KMS-11 (cell line): ENCODE results near the gene SPIB.

Experiments
- H2AFZ ChIP-seq: fragments of 200-600 bp; sonication (generic); 2 replicates; pipeline ENCODE4 v1.6.1; 2016; ENCODE audit warnings: antibody characterized with exemption, mixed run types, low read depth
- H3K27ac ChIP-seq: fragments of 200-600 bp; sonication (generic); 2 replicates; pipeline ENCODE4 v1.6.1; 2016; ENCODE audit warnings: mild to moderate bottlenecking, mixed run types
- H3K27me3 ChIP-seq: fragments of 200-600 bp; sonication (generic); 2 replicates; pipeline ENCODE4 v1.6.1; 2017; ENCODE audit warnings: mild to moderate bottlenecking, low read depth, mixed run types, moderate library complexity; ENCODE audit not compliant: insufficient read depth
- H3K36me3 ChIP-seq: fragments of 200-600 bp; sonication (generic); 2 replicates; pipeline ENCODE4 v1.6.1; 2017; ENCODE audit warnings: mild to moderate bottlenecking, mixed run types; ENCODE audit not compliant: insufficient read depth
- H3K4me1 ChIP-seq: fragments of 200-600 bp; sonication (generic); 2 replicates; pipeline ENCODE4 v1.6.1; 2016; ENCODE audit warnings: mild to moderate bottlenecking, low read depth, mixed run types; ENCODE audit not compliant: poor library complexity, severe bottlenecking
- H3K4me2 ChIP-seq: fragments of 200-600 bp; sonication (generic); 2 replicates; pipeline ENCODE4 v1.7.0; 2016; ENCODE audit warnings: mild to moderate bottlenecking, mixed run types
- H3K4me3 ChIP-seq: fragments of 200-600 bp; sonication (generic); IDR thresholded peaks from 2 replicates; pipeline ENCODE4 v1.6.1; 2017; ENCODE audit warnings: low read depth, low read length, mixed read lengths; ENCODE audit not compliant: insufficient read depth
- H3K79me2 ChIP-seq: fragments of 200-600 bp; sonication (generic); 2 replicates; pipeline ENCODE4 v1.6.1; 2016; ENCODE audit warnings: low read depth, mixed run types; ENCODE audit not compliant: insufficient read depth
- H3K9ac ChIP-seq: fragments of 200-600 bp; sonication (generic); 2 replicates; pipeline ENCODE4 v1.6.1; 2016; ENCODE audit warnings: mild to moderate bottlenecking, mixed run types
- H4K20me1 ChIP-seq: fragments of 200-600 bp; sonication (generic); 2 replicates; pipeline ENCODE4 v1.6.1; 2016; ENCODE audit warnings: mild to moderate bottlenecking, mixed run types; ENCODE audit not compliant: insufficient read depth
- CTCF ChIP-seq: fragments of 200-600 bp; sonication (generic); conservative IDR thresholded peaks from 2 replicates; pipeline ENCODE4 v1.6.1; 2017; ENCODE audit warnings: low read depth, mild to moderate bottlenecking, antibody characterized with exemption, low read length, moderate library complexity, mixed read lengths

SPIB gene

DNA sequence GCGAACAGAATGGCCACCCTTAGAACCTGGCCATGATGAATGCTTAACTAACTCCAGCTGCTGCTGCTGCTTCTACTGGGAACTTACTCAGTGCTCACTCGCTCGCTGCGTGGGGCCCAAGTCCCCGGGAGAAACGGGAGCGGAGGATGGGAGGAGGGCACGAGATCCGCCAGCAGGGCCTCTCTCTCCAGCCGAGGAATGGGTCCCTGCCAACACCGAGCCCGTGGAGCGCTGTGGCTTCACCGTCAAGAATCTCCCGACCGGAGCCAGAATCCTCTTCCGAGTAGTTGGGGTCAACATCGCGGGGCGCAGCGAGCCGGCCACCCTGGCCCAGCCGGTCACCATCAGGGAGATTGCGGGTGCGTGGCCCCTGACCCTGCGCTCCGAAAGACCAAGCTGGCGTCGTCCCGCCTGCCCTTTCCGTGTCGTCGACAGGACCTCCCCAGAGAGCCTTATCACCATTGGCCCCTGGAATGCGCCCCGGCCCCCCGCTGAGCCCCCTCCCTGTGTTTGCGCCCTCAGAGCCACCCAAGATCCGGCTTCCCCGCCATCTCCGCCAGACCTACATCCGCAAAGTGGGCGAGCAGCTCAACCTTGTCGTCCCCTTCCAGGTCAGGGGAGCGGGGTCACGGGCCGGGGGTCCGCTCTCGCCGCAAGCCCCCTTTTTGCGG, 39.8 kb downstream of the SPIB start:
- no peak for TF ChIP-seq CTCF
- Histone ChIP-seq H3K79me2 (no peaks in the 10 kb centered on the region), H3K4me1 (no peaks in the 10 kb centered on the region), H3K27ac (no peak overlapping the region), H2AFZ (no peak overlapping the region), H3K4me3 (no peak overlapping the region), H3K9ac (no peak overlapping the region), H3K27me3 (peaks cover 47% of the 10 kb centered on the region), H3K4me2 (no peak overlapping the region), H3K36me3 (no peaks in the 10 kb centered on the region), H4K20me1 (no peaks in the 10 kb centered on the region)

DNA sequence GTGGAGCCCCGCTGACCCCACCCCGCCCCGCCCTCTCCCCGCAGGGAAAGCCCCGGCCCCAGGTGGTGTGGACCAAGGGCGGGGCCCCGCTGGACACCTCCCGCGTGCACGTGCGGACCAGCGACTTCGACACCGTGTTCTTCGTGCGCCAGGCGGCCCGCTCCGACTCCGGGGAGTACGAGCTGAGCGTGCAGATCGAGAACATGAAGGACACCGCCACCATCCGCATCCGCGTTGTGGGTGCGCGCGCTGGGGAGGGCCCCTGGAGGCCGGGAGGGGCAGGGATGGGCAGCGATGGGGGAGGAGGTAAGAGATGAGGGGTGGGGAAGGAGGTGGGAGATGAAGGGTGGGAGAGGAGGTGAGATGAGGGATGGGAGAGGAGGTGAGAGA, 40.3 kb downstream of the SPIB start:
- Histone ChIP-seq H3K4me2 (no peak overlapping the region), H3K4me1 (no peaks in the 10 kb centered on the region), H3K36me3 (no peaks in the 10 kb centered on the region), H3K79me2 (no peaks in the 10 kb centered on the region), H3K9ac (no peak overlapping the region), H4K20me1 (no peaks in the 10 kb centered on the region), H3K4me3 (no peak overlapping the region), H2AFZ (no peak overlapping the region), H3K27me3 (peaks cover 48% of the 10 kb centered on the region), H3K27ac (no peak overlapping the region)
- TF ChIP-seq CTCF: no peak

GRCh38 chr19:50459638-50460037, 40.9 kb downstream of the SPIB start:
- Histone ChIP-seq H4K20me1 (no peaks in the 10 kb centered on the region), H3K27ac (no peak overlapping the region), H3K36me3 (no peaks in the 10 kb centered on the region), H2AFZ (no peak overlapping the region), H3K4me3 (no peak overlapping the region), H3K4me1 (no peaks in the 10 kb centered on the region), H3K4me2 (no peak overlapping the region), H3K27me3 (peaks cover 48% of the 10 kb centered on the region), H3K9ac (no peak overlapping the region), H3K79me2 (no peaks in the 10 kb centered on the region)
- no peak for TF ChIP-seq CTCF

DNA sequence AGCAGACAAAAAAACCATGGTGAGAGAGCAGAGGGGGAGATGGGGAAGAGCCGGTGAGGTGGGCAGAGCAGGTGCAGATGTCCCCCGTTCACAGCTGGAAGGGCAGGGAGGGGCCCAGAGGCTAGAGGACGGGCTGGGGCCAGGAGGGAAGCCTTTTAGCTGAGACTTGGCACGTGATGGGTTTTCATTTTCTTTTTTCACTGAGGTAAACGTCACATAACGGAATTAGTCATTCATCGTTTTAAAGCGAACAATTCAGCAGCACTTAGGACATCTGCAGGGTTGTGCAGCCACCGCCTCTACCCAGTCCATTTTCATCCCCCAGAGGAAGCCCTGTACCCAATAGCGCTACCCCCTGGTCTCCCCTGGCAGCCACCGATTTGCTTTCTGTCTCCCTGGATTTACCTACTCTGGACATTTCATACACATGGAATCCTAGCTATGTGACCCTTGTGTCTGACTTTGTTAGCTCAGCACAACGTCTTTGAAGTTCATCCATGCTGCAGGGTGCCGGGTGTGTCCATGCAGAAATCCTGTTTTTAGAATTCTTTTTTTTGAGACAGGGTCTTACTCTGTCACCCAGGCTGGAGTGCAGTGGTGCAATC, 41.5 kb downstream of the SPIB start:
- Histone ChIP-seq H3K27me3 (peaks cover 47% of the 10 kb centered on the region), H3K9ac (no peak overlapping the region), H3K27ac (no peak overlapping the region), H3K4me1 (no peaks in the 10 kb centered on the region), H2AFZ (0 out of 2 replicates have a peak overlapping the region, but pooled peaks have one; percentile 26), H3K4me2 (no peak overlapping the region), H3K79me2 (no peaks in the 10 kb centered on the region), H3K36me3 (no peaks in the 10 kb centered on the region), H4K20me1 (no peaks in the 10 kb centered on the region), H3K4me3 (no peak overlapping the region)
- TF ChIP-seq CTCF: no peak
